ENCODE results near the gene PRRT1.
"Not testable (repeated sequence)": the region's sequence is repeated elsewhere in the genome, so short reads cannot be mapped to it uniquely, and the experiment has no call there.

The PRRT1 gene

DNA sequence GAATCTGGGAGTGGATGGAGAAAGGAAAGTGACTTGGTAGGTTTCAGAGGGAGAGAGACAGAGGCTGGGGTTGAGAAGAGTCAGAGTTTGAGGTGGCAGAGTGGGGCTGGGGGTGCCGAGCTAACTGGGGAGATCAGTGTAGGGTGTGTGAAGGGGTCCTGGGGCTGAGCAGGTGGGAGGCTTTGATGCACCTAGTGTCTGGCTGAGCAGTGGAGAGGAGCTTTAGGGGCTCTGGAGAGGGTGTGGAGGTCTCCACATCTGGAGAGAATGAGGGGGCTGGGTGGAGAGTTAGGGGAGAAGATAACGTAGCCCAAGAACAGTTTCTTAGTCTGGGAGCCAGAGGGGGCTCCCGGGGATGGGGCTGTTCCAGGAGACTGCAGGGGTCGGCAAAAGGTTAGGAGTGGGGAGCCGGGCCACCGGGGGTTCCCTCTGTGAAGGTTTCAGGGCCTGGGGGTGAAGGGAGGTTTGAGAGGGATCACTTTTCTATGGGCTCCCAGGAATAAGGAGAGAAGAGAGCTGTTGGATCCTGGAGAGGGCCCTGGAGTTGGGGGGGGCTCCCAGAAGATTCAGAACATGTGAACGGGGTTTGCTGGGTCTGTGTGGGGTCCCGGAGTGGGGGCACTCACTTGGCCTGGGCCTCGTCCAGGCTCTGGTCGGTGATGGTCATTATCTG is 37.5 kb upstream of the PRRT1 start:
- intact Hi-C loops (cut with DNase I): no loop called here
- peak in 2 of 10 donors; percentile 70 to 71 for DNase-seq

DNA sequence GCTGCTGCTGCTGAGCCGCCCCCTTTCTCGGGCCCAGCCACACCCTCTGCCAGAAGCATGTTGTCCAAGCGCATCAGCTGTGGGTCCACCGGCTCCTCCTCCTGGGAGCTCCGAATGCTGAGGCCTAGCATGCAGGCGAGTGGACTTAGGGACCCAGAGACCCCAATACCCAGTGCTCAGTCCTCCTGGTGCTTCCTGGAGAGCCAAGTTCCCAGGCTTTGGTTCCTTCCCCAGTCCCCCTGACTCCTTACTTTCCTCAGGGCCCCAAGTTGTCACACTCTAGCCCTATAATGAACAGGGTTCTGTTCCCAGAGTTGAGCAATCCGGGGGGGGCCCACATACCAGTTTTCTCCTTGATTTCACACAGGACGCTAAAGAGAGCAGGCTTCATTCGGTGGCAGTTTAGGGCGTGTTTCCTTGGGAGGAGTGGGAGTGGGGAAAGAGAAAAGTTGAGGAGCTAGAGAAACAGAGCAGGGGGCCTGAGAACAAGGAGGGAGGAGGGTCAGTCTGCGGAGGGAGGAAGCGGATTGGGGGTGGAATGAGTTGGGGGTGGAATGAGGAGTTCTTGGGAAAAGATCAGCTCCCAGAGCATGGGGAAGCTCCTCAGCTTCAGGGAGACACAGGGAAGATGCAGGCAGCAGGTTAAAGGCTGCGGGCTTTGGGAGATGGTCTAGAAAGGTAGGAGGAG is 36.8 kb upstream of the PRRT1 start:
- peak in 1 of 10 donors; percentile 43 for DNase-seq
- intact Hi-C loops (cut with DNase I): no loop called here

DNA sequence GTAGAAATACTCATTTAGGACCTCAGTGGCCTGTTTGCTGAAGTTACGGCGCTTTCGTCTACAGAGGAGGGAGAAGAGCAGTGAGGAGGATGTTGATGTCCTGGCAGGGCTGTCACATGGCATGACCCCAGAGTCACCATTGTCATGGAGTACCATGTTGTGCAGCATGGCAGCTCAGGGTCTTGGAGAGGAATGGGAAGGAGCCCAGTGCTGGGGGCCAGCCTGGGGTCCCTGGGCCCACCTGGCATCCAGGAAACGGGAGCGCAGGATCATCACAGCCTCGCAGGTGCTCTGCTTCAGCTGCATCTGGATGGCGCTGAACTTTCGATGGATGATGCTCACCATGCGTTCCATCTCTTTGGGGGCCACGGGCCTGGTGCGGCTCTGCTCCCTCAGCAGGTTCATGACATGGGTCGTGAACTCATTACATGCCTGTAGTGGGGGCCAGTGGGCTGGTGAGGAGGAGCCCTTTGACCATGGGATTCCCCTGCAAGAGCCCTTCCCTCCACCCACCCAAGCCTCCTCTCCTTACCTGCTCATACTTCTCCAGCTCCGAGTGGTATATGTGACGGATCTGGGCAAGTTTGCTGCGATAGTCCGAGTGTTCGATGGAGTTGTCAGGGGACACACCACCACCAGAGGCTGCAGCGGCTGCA is 36.1 kb upstream of the PRRT1 start:
- peak in 2 of 10 donors; percentile 43 to 55 for DNase-seq
- intact Hi-C loops (cut with DNase I): not testable (repeated sequence)

DNA sequence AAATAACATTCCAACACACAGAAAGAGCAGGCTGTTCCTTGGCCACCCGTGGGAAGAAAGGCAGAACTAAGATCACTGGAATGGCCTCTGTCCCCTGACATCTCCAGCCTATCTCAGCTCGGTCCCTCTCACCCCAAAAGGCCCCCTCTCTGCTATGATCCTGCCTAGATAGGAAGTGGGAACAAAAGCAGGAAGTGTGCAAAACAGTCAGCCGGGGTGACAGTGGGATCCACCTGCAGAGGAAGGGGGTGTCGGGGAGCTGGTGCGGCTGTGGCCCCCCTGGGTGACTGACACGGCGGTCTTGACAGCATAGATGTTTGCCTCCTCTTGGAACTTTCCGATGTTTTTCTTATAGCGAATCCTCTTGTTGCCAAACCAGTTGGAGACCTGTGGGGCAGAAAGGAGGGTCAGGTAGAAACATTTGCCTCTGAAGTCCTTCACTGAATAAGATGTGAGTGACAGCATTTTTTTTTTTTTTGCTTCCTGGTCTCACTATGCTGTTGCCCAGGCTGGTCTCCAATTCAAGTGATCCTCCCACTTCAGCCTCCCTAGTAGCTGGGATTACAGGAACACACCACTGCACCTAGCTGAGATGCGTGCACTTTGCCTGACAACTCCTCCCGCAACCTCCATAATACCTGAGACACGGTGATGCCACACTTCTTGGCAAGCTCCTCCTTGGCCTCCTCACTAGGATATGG is 35.4 kb upstream of the PRRT1 start:
- peak in 2 of 10 donors; percentile 21 to 30 for DNase-seq
- intact Hi-C loops (cut with DNase I): no loop called here

DNA sequence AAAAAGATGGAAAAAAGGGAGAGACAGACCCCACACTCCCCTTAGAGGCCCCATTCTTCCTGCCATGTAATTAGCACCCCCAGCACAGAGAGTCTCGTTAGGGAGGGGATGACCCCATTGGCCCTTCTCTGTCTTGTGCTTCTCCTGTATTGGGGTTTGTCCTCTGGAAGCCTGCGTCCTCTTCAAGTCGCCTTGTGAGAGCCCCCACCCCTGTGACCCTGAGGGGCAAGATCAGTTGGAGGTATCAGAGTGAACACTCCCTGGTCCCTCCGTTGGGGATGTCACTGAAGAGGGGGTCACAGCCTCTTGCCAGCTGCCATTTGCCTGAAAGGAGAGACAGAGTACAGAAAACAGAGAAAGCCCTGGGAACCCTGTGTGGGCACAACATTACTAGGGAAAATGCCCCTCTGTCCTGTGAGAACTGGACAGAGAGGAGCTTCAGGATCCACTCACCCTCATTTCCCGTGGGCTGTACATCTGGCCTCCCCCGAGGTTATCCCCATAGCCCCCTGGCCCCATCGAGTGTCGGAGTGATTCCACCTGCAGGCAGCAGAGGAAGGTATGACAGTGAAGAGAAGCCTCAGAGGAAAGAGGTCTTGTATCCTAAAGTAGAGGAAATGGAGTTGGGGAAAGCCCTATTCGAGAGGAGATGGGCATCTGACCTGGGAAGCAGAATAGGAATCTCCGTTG is 34.6 kb upstream of the PRRT1 start:
- DNase-seq: peak in 1 of 10 donors; percentile 17
- intact Hi-C loops (cut with DNase I): not testable (repeated sequence)

DNA sequence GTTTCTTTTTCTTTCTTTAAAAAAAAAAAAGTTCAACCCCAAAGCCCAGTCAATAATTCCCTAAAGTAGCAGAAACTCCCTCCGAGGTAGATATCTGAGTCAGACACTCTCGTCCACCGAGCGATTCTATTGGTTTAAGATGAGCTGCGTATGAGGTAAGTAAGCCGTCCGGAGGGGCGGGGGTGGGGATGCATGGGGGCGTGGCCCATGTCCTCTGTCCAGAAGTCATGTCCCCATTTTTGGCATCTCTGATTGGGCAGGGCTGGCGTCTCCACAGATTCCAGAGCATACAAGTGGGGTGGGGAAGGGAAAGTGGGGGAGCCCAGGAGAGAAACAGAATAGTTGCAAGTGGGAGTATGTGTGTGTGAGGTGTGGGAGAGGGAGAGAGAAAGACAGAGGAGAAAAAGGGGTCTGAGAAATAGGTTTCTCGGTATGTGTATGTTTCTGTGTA is 34.0 kb upstream of the PRRT1 start:
- peak in 2 of 10 donors; percentile 38 to 70 for DNase-seq

DNA sequence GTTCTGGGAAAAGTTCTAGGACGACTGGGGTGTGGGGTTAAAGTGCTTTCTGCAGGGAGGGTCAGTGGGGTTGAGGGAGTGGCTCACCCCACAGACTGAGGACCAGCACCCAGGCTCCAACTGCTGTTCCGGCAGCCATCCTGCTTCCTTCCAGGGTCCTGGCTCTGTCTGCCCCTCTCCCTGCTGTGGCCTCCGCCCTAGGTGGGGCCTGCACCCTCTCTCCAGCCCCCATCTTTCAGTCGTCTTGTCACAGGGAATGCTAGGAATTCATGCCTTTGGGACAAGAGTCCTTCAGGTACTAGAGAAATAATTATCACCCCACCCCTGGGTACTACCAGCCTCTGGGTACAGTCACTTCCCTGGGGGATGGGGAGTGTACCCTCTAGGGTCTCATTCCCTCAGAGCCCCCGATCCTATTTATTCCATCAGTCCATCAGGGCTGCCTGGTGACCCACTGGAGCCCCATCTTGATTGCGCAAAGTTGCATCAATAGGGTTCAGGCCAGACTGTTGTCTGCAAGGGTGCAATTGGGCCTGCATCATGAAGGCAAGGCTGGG is 32.4 kb upstream of the PRRT1 start, which contains the start of gene AGER:
TSS of gene AGER (minus strand) at position 170 of the 557 bp plus-strand sequence. CDS start at position 139, 31 bp downstream.
- intact Hi-C loops (cut with DNase I): no loop called here
- DNase-seq: peak in 2 of 10 donors; percentile 73 to 82

More for the DNA sequence above, 34.0 kb upstream of the PRRT1 start:
- intact Hi-C loops (cut with DNase I): not testable (repeated sequence)

DNA sequence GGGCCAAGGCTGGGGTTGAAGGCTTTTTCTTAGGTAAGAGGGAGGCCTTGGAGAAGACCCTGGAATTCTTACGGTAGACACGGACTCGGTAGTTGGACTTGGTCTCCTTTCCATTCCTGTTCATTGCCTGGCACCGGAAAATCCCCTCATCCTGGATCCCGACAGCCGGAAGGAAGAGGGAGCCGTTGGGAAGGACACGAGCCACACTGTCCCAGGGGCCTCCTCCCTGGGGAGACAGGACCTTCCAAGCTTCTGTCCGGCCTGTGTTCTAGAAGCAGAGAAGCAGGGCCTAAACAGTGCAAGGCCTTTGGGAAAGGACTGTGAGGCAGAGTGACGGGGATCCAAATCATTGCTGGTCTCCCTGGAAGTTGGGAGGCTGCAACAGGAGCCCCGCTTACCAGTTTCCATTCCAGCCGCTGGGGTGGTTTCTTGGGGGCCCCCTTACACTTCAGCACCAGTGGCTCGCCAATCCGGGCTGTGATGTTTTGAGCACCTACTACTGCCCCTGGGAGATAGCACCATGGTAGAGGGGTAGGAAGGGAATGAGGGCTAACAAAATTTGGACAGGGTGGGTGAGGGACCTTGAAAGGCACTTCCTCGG is 31.8 kb upstream of the PRRT1 start:
- intact Hi-C loops (cut with DNase I): no loop called here
- DNase-seq: peak in 3 of 10 donors; percentile 24 to 36 (median 31)

DNA sequence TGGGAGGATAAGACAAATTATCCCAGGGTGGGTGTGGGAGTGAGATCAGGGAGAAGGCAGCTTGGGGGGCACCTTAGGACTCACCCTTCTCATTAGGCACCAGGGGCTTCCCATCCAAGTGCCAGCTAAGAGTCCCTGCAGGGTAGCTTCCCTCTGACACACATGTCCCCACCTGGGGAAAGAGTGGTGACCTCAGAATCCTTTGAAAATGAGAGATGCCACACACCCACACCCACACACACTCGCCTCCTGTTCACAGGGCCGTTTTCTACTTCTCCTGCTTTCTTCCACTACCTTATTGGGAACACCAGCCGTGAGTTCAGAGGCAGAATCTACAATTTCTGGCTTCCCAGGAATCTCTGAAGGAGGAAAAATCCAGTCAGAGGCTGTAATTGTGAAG is 31.3 kb upstream of the PRRT1 start:
- DNase-seq: peak in 2 of 10 donors; percentile 28 to 30
- intact Hi-C loops (cut with DNase I): no loop called here

DNA sequence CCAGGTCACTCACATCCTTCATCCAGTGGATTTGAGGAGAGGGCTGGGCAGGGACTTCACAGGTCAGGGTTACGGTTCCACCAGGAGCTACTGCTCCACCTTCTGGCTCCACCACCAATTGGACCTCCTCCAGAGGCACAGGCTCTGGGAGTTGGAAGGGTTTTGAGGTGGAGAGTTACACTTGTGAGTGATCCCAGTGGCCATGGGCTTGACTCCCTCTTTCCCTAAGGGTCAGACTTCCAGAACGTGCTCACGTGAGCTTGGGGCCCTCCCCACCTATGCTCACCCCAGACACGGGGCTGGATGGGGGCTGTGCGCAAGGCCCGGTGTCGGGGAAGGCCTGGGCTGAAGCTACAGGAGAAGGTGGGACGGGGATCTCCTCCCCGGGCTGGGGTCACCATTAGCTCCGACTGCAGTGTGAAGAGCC is 30.8 kb upstream of the PRRT1 start:
- intact Hi-C loops (cut with DNase I): no loop called here
- peak in 3 of 10 donors; percentile 40 to 67 (median 47) for DNase-seq

DNA sequence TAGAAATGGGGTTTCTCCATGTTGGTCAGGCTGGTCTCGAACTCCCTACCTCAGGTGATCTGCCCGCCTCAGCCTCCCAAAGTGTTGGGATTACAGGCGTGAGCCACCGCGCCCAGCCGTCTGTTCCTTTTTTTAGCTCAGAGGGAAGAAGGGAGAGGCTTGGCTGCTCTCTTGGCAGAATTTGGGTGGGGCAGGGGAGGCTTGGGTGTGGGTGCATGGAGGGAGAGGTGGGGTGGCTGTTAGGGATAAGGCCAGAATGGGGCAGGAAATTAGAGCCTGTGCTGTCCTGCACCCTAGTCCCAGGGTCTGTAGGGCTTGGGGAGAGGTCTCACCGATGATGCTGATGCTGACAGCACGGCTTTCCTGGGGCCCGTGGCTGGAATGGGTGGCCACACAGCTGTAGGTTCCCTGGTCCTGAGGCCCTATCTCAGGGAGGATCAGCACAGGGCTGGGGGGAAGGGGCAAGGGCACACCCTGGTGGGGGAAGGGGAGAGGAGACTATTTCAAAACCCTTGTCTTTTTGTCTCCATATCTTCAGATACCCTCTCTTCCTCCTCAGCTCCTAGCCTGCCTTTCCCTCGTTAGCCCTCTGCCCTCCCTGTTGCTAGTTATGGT is 30.3 kb upstream of the PRRT1 start:
- intact Hi-C loops (cut with DNase I): no loop called here
- peak in 2 of 10 donors; percentile 33 to 57 for DNase-seq

DNA sequence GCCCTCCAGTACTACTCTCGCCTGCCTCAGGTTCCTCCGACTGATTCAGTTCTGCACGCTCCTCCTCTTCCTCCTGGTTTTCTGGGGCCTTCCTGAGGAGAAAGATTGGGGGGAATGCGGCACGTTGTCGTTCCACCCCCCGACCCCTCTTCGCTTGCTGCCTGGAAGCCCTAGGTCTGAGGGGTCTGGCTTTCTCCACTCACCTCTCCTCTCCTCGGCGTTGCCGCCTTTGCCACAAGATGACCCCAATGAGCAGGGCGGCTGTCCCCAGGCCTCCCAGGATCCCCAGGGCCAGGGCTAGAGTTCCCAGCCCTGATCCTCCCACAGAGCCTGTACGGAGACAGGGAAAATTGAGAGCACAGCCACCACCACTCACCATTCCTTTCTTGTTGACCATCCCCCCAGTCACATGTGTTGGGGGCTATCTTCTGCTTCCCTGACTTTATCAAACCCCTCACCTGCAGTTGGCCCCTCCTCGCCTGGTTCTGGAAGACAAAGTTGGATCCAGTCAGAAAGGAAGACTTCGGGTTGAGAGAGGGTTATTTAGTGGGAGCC is 29.5 kb upstream of the PRRT1 start:
- peak in 3 of 10 donors; percentile 35 to 61 (median 45) for DNase-seq

DNA sequence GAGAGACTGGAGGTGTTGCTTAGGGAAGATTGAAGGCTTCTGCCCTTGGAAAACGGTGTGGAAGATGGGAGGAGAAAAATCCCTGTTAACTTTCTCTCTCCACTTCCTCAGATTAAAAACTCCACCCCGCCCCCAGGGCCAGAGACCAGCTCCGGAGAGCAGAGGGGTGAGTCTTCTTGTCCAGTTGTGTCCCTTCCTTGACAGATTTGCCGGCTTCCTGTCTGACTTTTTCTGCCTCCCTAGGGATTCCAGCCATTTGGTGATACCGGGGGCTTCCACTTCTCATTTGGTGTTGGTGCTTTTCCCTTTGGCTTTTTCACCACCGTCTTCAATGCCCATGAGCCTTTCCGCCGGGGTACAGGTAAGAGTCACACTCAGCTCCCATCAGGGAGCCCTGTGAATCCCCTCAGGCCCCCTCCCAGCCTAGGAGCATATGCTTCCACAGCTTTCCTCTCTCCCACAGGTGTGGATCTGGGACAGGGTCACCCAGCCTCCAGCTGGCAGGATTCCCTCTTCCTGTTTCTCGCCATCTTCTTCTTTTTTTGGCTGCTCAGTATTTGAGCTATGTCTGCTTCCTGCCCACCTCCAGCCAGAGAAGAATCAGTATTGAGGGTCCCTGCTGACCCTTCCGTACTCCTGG is 28.1 kb upstream of the PRRT1 start:
- peak in 3 of 10 donors; percentile 29 to 52 (median 33) for DNase-seq
- intact Hi-C loops (cut with DNase I): loop anchor here (5.0 kb wide), 1 partner anchor 48 kb away; the partner anchor contains the start of gene FKBPL

More for the DNA sequence above, 29.5 kb upstream of the PRRT1 start:
- intact Hi-C loops (cut with DNase I): no loop called here

DNA sequence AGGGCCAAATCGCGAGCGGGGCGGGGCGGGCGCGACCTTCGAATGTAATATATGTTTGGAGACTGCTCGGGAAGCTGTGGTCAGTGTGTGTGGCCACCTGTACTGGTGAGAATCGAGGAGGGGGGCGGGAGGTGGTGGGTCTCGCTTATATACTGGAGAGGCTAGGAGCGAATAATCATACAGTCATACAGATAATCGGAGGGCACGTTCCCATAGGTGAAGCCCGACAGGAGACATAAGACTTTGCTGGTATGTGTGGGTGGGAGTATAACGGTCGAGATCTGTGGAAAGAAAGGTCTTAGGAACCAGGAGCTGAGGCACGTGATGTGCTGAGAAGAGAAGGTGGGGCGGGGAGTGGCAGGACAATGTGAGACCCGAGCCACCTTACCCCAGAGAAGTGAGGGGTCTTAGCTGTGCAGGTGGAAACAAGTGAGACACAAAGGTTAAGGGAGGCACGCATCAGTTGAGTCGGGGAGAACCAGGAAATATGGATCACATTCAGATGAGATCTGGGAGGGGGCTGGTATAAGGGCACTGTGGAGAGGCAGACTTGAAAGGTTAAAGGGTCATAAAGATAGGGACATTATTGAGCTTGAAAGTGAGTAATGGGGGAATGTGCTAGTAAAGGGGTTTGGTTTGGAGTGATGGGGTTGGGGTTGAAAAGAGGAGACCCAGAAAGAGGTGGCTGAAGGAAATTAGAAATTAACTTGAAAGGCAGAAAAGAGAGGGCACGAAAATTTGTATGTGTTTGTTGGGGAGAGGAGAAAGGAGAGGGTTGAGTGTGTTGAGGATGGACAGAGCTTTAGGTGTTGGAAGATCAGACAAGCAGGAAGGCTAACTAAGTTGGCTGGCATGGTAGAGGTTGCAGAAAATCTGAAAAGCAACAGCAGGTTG is 27.1 kb upstream of the PRRT1 start:
- intact Hi-C loops (cut with DNase I): loop anchor here (5.0 kb wide), 1 partner anchor 46 kb away; the partner anchor contains the start of gene FKBPL
- DNase-seq: peak in 1 of 10 donors; percentile 17

DNA sequence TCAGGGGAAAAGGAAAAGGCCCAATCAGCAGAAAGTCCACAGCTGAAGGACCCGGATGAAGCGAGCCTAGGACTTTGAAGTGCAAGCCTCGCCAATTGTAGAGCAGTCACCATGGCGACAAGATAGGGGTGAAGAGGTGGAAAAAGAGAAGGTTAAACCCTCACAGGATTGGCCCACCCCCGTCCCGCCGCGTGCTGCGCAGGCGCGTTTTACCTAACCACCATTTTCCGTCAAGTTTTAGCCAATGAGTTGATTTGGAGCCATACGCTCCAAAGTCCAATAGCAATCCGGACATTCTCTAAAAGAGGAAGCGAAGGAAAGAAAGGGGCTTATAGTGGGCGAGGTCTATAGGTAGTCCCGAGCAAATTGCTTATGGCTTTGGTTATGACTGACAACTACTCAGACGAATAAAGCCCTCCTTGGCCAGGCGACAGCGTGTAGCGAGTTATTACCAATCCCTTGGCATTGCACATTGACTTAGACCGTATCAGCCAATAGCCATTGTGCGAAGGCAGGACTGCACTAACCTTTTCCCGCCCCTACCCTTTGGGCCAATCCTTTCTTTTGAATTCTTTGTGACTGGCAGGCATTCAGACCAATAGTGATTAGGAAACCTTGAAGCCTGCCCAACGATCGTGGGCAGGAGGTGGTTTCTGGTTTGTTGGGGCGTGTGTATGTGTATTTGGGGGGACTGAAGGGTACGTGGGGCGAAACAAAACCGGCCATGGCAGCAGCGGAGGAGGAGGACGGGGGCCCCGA is 26.2 kb upstream of the PRRT1 start, which contains the start of gene RNF5:
TSS of gene RNF5 (plus strand) at position 618 of the 759 bp plus-strand sequence. CDS start at position 725, 107 bp downstream.
- intact Hi-C loops (cut with DNase I): loop anchor here (2.0 to 5.0 kb wide), 2 partner anchors 17 to 46 kb away; partner anchors contain the start of gene FKBPL
- peak; percentile 86 to 99 (median 94) for DNase-seq

Data from posterior cingulate gyrus (tissue), 11 donors.